RWPE1 (cell line): Measurements from ENCODE around the gene EIF4G1.
"Not testable (repeated sequence)": the region's sequence is repeated elsewhere in the genome, so short reads cannot be mapped to it uniquely, and the experiment has no call there.

Experiments
- CTCF ChIA-PET: fragments of 350-600 bp; sonication (Branson Sonifier 250); formaldehyde crosslinking; extraction: SDS; loops from one replicate; lab custom pipeline; 2021; lab: Yijun Ruan, JAX
- POLR2A ChIA-PET: fragments of 400-600 bp; formaldehyde crosslinking; extraction: SDS; loops from one replicate; lab custom pipeline; 2020; ENCODE audit warnings: antibody characterized with exemption; ENCODE audit not compliant: low non-redundant PET; lab: Yijun Ruan, JAX
- DNase-seq: peaks from one replicate; pipeline ENCODE4 v3.0.0; 2012; ENCODE audit warnings: low spot score
- H3K27ac ChIP-seq: fragments of 450-650 bp; 2 replicates; pipeline ENCODE4 v1.5.1; 2017
- TF ChIP-seq, protein P1 (sequence below): fragments of 450-650 bp; conservative IDR thresholded peaks from 2 replicates; pipeline ENCODE4 v1.5.1; 2017; ENCODE audit warnings: low read depth, mild to moderate bottlenecking

EIF4G1 gene, protein sequence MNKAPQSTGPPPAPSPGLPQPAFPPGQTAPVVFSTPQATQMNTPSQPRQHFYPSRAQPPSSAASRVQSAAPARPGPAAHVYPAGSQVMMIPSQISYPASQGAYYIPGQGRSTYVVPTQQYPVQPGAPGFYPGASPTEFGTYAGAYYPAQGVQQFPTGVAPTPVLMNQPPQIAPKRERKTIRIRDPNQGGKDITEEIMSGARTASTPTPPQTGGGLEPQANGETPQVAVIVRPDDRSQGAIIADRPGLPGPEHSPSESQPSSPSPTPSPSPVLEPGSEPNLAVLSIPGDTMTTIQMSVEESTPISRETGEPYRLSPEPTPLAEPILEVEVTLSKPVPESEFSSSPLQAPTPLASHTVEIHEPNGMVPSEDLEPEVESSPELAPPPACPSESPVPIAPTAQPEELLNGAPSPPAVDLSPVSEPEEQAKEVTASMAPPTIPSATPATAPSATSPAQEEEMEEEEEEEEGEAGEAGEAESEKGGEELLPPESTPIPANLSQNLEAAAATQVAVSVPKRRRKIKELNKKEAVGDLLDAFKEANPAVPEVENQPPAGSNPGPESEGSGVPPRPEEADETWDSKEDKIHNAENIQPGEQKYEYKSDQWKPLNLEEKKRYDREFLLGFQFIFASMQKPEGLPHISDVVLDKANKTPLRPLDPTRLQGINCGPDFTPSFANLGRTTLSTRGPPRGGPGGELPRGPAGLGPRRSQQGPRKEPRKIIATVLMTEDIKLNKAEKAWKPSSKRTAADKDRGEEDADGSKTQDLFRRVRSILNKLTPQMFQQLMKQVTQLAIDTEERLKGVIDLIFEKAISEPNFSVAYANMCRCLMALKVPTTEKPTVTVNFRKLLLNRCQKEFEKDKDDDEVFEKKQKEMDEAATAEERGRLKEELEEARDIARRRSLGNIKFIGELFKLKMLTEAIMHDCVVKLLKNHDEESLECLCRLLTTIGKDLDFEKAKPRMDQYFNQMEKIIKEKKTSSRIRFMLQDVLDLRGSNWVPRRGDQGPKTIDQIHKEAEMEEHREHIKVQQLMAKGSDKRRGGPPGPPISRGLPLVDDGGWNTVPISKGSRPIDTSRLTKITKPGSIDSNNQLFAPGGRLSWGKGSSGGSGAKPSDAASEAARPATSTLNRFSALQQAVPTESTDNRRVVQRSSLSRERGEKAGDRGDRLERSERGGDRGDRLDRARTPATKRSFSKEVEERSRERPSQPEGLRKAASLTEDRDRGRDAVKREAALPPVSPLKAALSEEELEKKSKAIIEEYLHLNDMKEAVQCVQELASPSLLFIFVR (N-terminal part only)

GRCh38 chr3:184314363-184314699, at the start of gene EIF4G1:
Gene EIF4G1 (plus strand): TSS chr3:184314606. CDS start chr3:184315797, 1,191 bp downstream.
- peak; percentile 95 for DNase-seq
- H3K27ac ChIP-seq, result peak within 1 kb of the TSS; percentile 99
- TF ChIP-seq, protein P1, sequence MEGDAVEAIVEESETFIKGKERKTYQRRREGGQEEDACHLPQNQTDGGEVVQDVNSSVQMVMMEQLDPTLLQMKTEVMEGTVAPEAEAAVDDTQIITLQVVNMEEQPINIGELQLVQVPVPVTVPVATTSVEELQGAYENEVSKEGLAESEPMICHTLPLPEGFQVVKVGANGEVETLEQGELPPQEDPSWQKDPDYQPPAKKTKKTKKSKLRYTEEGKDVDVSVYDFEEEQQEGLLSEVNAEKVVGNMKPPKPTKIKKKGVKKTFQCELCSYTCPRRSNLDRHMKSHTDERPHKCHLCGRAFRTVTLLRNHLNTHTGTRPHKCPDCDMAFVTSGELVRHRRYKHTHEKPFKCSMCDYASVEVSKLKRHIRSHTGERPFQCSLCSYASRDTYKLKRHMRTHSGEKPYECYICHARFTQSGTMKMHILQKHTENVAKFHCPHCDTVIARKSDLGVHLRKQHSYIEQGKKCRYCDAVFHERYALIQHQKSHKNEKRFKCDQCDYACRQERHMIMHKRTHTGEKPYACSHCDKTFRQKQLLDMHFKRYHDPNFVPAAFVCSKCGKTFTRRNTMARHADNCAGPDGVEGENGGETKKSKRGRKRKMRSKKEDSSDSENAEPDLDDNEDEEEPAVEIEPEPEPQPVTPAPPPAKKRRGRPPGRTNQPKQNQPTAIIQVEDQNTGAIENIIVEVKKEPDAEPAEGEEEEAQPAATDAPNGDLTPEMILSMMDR, result no peak
- ChIA-PET CTCF (no interaction called here), POLR2A (no interaction called here)

- DNase-seq, H3K27ac ChIP-seq, POLR2A ChIA-PET, CTCF ChIA-PET: not testable (repeated sequence)
Measured at GRCh38 chr3:184267249-184267648, 47.2 kb upstream of the EIF4G1 start.

DNA sequence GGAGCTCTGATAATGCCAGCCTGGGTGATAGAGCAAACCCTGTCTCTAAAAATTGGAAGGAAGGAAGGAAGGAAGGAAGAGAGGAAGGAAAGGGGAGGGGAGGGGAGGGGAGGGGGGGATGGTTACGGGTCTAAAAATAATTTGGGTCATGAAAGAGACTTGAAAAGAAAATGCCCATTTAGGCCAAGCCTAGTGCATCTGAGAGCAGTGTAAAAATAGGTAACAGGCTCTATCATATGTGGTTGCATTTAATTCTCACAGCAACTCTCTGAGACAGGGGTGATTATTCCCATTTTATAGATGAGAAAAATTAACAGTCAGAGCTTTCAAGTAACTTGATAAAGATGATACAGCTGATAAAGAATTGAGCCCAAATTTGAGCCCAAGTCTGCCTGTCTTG, 42.1 kb upstream of the EIF4G1 start:
- DNase-seq, result no peak
- H3K27ac ChIP-seq, result no peak overlapping the region
- ChIA-PET CTCF (no interaction called here), POLR2A (no interaction called here)
- TF ChIP-seq, protein P1, result no peak

DNA sequence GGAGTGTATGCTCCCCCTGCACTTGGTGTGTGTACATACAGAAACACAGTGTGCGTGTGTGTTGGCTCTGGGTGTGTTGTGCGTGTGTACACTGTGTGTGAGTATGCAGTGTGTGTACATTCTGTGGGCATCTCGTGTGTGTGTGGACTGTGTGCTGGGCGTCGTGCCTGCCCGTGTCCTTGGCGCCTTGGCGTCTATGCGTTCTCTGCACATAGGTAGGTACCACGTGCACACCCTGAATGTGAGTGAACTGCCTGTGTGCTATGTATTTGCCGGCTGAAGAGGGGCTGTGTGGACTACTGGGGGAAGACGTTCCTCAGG, 39.1 kb upstream of the EIF4G1 start:
- no peak for DNase-seq
- H3K27ac ChIP-seq, result no peak overlapping the region
- ChIA-PET POLR2A (no interaction called here), CTCF (no interaction called here)
- TF ChIP-seq, protein P1, result no peak

GRCh38 chr3:184275961-184276910, 38.2 kb upstream of the EIF4G1 start, which contains the start of gene ECE2:
Gene ECE2 (plus strand): TSS chr3:184276022. CDS start chr3:184276154, 132 bp downstream.
- ChIA-PET CTCF (interaction anchor here (0.5 kb wide), 1 partner anchor 354 kb away, joined by 3 read pairs; no protein-coding TSS in a partner anchor), POLR2A (no interaction called here)
- DNase-seq, result no peak

More at GRCh38 chr3:184275961-184276910, 38.2 kb upstream of the EIF4G1 start, which contains the start of gene ECE2:
- no peak within 1 kb of the TSS for H3K27ac ChIP-seq
- TF ChIP-seq, protein P1, result no peak
